Measurements from ENCODE around the gene LIN52.

DNA sequence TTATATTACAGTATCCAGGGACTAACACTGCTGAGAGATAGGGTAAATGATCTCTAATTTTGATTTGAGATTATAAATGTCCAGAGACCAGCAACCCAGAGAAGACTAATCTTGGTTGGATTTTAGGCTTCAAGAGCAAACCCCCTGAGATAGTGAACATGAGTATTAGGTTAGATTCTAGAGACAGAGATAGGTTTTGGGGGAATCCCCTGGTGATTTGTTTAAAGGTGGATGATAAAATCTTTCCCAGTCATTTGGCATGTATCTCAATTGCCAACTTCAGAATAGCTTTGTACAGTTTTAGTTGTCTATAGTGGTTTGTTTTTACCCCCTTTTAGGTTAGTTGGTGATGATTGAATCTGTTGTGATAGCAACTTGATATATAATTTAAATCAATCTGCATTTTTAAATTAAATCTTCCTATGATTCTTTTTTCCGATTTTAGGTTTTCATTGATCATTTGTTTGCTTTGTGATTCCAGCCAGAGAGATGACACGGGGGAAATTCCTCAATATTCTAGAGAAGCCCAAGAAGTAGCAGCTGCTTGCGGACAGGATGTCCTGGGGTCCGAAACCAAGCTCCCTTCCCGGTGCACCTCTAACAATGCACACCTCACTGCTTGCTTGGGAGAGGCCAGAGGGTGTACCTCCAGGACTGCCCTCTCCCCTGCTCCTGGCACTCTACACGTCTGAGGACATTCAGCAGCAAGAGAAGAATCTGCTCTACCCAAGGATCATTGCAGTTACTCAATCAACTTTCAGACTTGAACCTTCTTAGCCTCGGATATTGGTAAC, 113.9 kb downstream of the LIN52 start:
- TF ChIP-seq, protein P1, sequence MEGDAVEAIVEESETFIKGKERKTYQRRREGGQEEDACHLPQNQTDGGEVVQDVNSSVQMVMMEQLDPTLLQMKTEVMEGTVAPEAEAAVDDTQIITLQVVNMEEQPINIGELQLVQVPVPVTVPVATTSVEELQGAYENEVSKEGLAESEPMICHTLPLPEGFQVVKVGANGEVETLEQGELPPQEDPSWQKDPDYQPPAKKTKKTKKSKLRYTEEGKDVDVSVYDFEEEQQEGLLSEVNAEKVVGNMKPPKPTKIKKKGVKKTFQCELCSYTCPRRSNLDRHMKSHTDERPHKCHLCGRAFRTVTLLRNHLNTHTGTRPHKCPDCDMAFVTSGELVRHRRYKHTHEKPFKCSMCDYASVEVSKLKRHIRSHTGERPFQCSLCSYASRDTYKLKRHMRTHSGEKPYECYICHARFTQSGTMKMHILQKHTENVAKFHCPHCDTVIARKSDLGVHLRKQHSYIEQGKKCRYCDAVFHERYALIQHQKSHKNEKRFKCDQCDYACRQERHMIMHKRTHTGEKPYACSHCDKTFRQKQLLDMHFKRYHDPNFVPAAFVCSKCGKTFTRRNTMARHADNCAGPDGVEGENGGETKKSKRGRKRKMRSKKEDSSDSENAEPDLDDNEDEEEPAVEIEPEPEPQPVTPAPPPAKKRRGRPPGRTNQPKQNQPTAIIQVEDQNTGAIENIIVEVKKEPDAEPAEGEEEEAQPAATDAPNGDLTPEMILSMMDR (conservative IDR thresholded peaks at IDR 0.05; ENCODE audit: low read depth, low read length), result no peak
- no peak for TF ChIP-seq EZH2 (IDR thresholded peaks at IDR 0.05; ENCODE audit: borderline replicate concordance, low read depth, low read length, poor library complexity, severe bottlenecking)

Data from A673 (cell line).